Esophagus squamous epithelium (tissue), 4 donors: ENCODE data around the gene EDC3.

ENCODE experiments used
- POLR2A ChIP-seq, 4 donors: fragments of 450-650 bp; IDR thresholded peaks; one replicate each; pipeline ENCODE4 v1.6.1; 2017; ENCODE audit warnings: antibody characterized with exemption in 4 of 4, mild to moderate bottlenecking in 4 of 4, moderate library complexity in 3 of 4
- TF ChIP-seq, protein P1 (sequence below), 6 experiments: fragments of 450-650 bp in 4 of 6; fragments of 200-600 bp in 2 of 6; sonication (generic) in 2 of 6; IDR thresholded peaks; one replicate each; pipeline ENCODE4 v1.5.1; 2016 to 2019; ENCODE audit warnings: antibody characterized with exemption in 6 of 6, mild to moderate bottlenecking in 4 of 6, moderate library complexity in 4 of 6

DNA sequence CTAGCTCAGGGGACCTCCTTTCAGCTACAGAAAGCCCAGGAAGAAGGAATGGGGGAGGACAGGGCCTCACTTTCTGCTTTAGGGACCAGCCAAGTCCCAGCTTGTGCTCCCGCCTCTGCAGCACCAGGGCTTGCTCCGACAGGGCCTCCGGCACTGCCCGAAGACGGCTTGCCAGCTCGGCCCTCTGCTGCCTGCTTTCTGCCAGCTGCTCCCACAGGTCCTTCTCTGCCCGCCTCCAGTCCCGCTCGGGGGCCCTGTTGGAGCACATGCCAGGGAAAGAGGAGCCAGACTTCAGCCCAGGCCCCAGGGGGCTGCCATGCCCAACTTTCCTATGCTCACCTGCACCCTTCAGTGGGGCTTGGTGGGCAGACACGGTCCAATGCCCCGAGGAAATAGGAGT lies 84.5 kb downstream of the EDC3 start:
- TF ChIP-seq, protein P1, sequence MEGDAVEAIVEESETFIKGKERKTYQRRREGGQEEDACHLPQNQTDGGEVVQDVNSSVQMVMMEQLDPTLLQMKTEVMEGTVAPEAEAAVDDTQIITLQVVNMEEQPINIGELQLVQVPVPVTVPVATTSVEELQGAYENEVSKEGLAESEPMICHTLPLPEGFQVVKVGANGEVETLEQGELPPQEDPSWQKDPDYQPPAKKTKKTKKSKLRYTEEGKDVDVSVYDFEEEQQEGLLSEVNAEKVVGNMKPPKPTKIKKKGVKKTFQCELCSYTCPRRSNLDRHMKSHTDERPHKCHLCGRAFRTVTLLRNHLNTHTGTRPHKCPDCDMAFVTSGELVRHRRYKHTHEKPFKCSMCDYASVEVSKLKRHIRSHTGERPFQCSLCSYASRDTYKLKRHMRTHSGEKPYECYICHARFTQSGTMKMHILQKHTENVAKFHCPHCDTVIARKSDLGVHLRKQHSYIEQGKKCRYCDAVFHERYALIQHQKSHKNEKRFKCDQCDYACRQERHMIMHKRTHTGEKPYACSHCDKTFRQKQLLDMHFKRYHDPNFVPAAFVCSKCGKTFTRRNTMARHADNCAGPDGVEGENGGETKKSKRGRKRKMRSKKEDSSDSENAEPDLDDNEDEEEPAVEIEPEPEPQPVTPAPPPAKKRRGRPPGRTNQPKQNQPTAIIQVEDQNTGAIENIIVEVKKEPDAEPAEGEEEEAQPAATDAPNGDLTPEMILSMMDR (IDR thresholded peaks at IDR 0.05), result no peak
- no peak for TF ChIP-seq POLR2A (IDR thresholded peaks at IDR 0.05)
